HFFc6 (cell line): Measurements from ENCODE around the gene DNLZ. TPM values are rescaled to one million over a fixed set of nuclear protein-coding genes. Genes with fewer than 3 reads are reported as not detected.

ENCODE experiments used
- DNase-seq: peaks from one replicate; pipeline ENCODE4 v3.0.0-alpha.2; 2018
- H3K27ac Mint-ChIP-seq: 2 replicates; pipeline ENCODE4 v1.8.0; 2020; ENCODE audit warnings: mild to moderate bottlenecking, mixed read lengths
- H3K27me3 Mint-ChIP-seq: 2 replicates; pipeline ENCODE4 v1.8.0; 2021; ENCODE audit warnings: mild to moderate bottlenecking, moderate library complexity, mixed read lengths; ENCODE audit not compliant: insufficient read depth
- H3K36me3 Mint-ChIP-seq: 2 replicates; pipeline ENCODE4 v1.8.0; 2021; ENCODE audit warnings: low read depth, mixed read lengths
- H3K4me1 Mint-ChIP-seq: 2 replicates; pipeline ENCODE4 v1.8.0; 2020; ENCODE audit warnings: low read depth, mixed read lengths
- H3K4me3 Mint-ChIP-seq: 2 replicates; pipeline ENCODE4 v1.8.0; 2020; ENCODE audit warnings: mild to moderate bottlenecking, moderate library complexity, mixed read lengths
- H3K9me3 Mint-ChIP-seq: 2 replicates; pipeline ENCODE4 v1.8.0; 2020; ENCODE audit warnings: mild to moderate bottlenecking, mixed read lengths
- CTCF ChIP-seq: fragments of 200-600 bp; sonication (generic); IDR thresholded peaks from 2 replicates; pipeline ENCODE4 v1.5.0; 2021; ENCODE audit warnings: antibody characterized with exemption, mild to moderate bottlenecking
- total RNA-seq, 6 experiments: library from RNA; stranded (reverse); fragmentation: NEBNext Ultra II Directional; extraction: Animal tissue kit (Norgen Biotek cat#: 25700); gene quantifications; 2 replicates in 1 of 6; 3 replicates in 5 of 6; pipeline ENCODE4 v1.2.3, GENCODE V29; 2021

Gene DNLZ
- total RNA-seq, 6 experiments from 2014 or later = 28.5 to 33.3 (median 30.4) TPM

DNA sequence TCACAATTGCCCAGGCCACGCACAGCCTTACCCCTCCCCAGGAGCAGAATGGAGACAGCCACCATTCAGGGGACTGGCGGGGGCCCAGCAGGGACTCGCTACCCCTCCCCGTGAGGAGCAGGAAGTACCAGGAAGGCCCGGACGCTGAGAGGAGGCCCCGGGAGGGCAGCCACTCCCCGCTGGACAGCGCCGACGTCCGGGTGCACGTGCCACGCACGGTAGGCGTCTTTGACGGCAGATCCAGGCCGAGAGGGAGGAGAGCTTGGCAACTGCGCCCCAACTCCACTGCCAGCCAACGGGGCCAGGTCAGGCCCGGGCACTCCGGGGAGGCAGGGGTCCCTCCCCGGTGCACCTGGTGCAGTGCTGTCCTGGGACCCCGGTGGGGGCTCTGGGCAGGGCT, 14.0 kb downstream of the DNLZ start:
- no peak overlapping the region for H3K27ac Mint-ChIP-seq
- TF ChIP-seq CTCF = no peak
- no peak overlapping the region for H3K4me3 Mint-ChIP-seq
- peaks cover 19% of the 10 kb centered on the region for H3K4me1 Mint-ChIP-seq
- no peak for DNase-seq
- H3K27me3 Mint-ChIP-seq = peaks cover 16% of the 10 kb centered on the region
- H3K36me3 Mint-ChIP-seq = no peaks in the 10 kb centered on the region
- no peaks in the 10 kb centered on the region for H3K9me3 Mint-ChIP-seq

DNA sequence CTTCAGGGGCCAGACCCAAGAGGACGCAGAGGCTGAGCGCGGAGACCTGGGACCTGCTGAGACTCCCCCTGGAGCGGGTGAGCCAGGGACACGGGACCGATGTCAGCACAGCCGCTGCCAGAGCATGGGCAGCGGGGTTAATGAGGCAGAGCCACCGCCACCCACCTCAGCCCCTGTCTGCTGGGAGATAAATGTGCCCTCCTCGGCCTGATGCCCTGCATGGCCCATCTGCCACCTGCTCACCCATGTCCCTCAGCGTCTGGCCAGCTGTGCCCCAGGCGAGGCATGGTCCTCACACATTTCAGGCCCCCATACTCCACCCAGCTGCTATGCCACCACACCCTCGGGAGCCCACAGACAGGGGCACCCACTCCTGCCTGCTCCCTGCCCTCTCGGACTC, 14.9 kb downstream of the DNLZ start:
- no peaks in the 10 kb centered on the region for H3K36me3 Mint-ChIP-seq
- H3K27ac Mint-ChIP-seq = no peak overlapping the region
- H3K9me3 Mint-ChIP-seq = no peaks in the 10 kb centered on the region
- H3K4me1 Mint-ChIP-seq = peaks cover 18% of the 10 kb centered on the region
- H3K27me3 Mint-ChIP-seq = peaks cover 15% of the 10 kb centered on the region
- no peak for DNase-seq
- TF ChIP-seq CTCF = no peak
- H3K4me3 Mint-ChIP-seq = no peak overlapping the region

GRCh38 chr9:136347472-136348256, 15.9 kb downstream of the DNLZ start:
- H3K4me3 Mint-ChIP-seq = no peak overlapping the region
- TF ChIP-seq CTCF = no peak
- peaks cover 18% of the 10 kb centered on the region for H3K4me1 Mint-ChIP-seq
- no peak overlapping the region; the same call in 1 of the 2 replicates for H3K27ac Mint-ChIP-seq
- no peaks in the 10 kb centered on the region for H3K36me3 Mint-ChIP-seq
- H3K9me3 Mint-ChIP-seq = no peaks in the 10 kb centered on the region
- H3K27me3 Mint-ChIP-seq = peaks cover 15% of the 10 kb centered on the region
- no peak for DNase-seq

GRCh38 chr9:136346927-136347465, 16.5 kb downstream of the DNLZ start:
- Mint-ChIP-seq H3K9me3 (no peaks in the 10 kb centered on the region), H3K27ac (no peak overlapping the region; the same call in 1 of the 2 replicates), H3K4me1 (peaks cover 18% of the 10 kb centered on the region), H3K27me3 (peaks cover 13% of the 10 kb centered on the region), H3K36me3 (no peaks in the 10 kb centered on the region), H3K4me3 (no peak overlapping the region)
- DNase-seq = no peak
- no peak for TF ChIP-seq CTCF

- TF ChIP-seq CTCF = peak; percentile 15
- peaks cover 13% of the 10 kb centered on the region for H3K27me3 Mint-ChIP-seq
These were observed 17.4 kb downstream of the DNLZ start for GRCh38 chr9:136346157-136346481.

More at GRCh38 chr9:136346157-136346481, 17.4 kb downstream of the DNLZ start:
- no peak for DNase-seq
- H3K4me1 Mint-ChIP-seq = peaks cover 18% of the 10 kb centered on the region
- no peaks in the 10 kb centered on the region for H3K9me3 Mint-ChIP-seq
- peak overlapping the region; percentile 53; the same call in 1 of the 2 replicates for H3K4me3 Mint-ChIP-seq
- H3K36me3 Mint-ChIP-seq = no peaks in the 10 kb centered on the region
- H3K27ac Mint-ChIP-seq = no peak overlapping the region
